Right atrium auricular region (tissue), 2 donors: ENCODE data around the gene C16orf92. TPM values are rescaled to one million over a fixed set of nuclear protein-coding genes. Genes with fewer than 3 reads are reported as not detected.

Experiments
- DNase-seq: peaks from one replicate; pipeline ENCODE4 v3.0.0-alpha.2; 2019; ENCODE audit warnings: low spot score
- H3K27ac ChIP-seq, 2 donors: fragments of 200-600 bp; sonication (generic); 1 replicate in 1 of 2; 2 replicates in 1 of 2; pipeline ENCODE4 v1.5.1; 2016 to 2019
- H3K27me3 ChIP-seq, 2 donors: fragments of 200-600 bp; sonication (generic); one replicate each; pipeline versions ENCODE4 v1.5.1 to v1.6.0; 2017 to 2019
- H3K36me3 ChIP-seq: fragments of 200-600 bp; sonication (generic); one replicate; pipeline ENCODE4 v1.5.1; 2016
- H3K4me1 ChIP-seq, 2 donors: fragments of 200-600 bp; sonication (generic); one replicate each; pipeline versions ENCODE4 v1.5.1 to v1.6.0; 2017 to 2019
- H3K4me3 ChIP-seq, 2 donors: fragments of 200-600 bp; sonication (generic); 1 replicate in 1 of 2; 2 replicates in 1 of 2; pipeline ENCODE4 v1.5.1; 2017 to 2019; ENCODE audit warnings: mild to moderate bottlenecking in 1 of 2, moderate library complexity in 1 of 2
- H3K9me3 ChIP-seq, 2 donors: fragments of 200-600 bp; sonication (generic); one replicate each; pipeline ENCODE4 v1.5.1; 2019
- total RNA-seq, 2 donors: library from RNA; depleted of rRNA; stranded (reverse); fragments of >200 nt; gene quantifications; one replicate each; pipeline ENCODE4 v1.1.0, GENCODE V29; 2016
- TF ChIP-seq, protein P1 (sequence below), 2 donors: fragments of 200-600 bp; sonication (generic); IDR thresholded peaks; one replicate each; pipeline ENCODE4 v1.5.1; 2019; ENCODE audit warnings: antibody characterized with exemption in 2 of 2

C16orf92 gene
- total RNA-seq, 2 donors from 2014 or later = not detected

DNA sequence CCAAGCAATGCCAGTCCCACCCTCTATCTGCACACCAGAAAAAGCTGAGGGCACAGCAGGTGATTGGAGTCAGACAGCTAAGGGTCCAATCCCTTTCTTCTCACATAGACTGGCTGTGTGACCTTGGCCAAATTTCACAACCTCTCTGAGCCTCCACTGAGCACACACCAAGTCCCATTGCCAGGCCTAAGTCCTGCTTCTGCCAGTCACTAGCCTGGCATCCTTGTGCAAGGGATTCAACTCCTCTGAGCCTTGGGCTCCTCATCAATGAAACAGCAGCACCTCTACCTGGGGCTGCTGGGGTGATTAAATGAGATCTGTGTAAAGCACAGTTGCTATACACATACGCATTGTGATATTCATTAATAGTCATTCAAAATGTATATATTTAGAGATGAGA is 23.6 kb downstream of the C16orf92 start:
- H3K27me3 ChIP-seq = no peaks in the 10 kb centered on the region
- H3K9me3 ChIP-seq = no peaks in the 10 kb centered on the region
- H3K4me3 ChIP-seq = no peak overlapping the region
- no peaks in the 10 kb centered on the region for H3K36me3 ChIP-seq
- no peak for DNase-seq
- H3K27ac ChIP-seq = no peak overlapping the region
- H3K4me1 ChIP-seq = no peaks in the 10 kb centered on the region
- TF ChIP-seq, protein P1, sequence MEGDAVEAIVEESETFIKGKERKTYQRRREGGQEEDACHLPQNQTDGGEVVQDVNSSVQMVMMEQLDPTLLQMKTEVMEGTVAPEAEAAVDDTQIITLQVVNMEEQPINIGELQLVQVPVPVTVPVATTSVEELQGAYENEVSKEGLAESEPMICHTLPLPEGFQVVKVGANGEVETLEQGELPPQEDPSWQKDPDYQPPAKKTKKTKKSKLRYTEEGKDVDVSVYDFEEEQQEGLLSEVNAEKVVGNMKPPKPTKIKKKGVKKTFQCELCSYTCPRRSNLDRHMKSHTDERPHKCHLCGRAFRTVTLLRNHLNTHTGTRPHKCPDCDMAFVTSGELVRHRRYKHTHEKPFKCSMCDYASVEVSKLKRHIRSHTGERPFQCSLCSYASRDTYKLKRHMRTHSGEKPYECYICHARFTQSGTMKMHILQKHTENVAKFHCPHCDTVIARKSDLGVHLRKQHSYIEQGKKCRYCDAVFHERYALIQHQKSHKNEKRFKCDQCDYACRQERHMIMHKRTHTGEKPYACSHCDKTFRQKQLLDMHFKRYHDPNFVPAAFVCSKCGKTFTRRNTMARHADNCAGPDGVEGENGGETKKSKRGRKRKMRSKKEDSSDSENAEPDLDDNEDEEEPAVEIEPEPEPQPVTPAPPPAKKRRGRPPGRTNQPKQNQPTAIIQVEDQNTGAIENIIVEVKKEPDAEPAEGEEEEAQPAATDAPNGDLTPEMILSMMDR (IDR thresholded peaks at IDR 0.05) = no peak

DNA sequence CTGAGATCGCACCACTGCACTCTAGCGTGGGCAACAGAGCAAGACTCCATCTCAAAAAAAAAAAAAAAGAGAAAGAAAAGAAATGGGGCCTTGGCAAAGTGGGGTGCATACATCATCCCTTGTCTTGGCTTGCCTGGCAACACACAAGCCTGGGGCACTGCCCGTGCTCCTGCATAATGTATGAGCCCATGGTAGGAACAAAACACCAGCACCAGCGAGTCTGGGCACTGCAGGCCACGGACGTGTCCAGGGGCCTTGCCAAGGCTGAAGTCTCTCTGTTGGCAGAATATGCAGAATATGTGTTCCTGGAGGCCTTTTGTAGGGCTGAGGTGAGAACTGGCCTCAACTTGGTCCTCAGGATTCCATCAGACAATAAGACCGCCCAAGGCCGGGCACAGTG is 26.9 kb downstream of the C16orf92 start:
- DNase-seq = no peak
- H3K4me1 ChIP-seq = peaks cover 0 to 19% of the 10 kb centered on the region in 2 donors

DNA sequence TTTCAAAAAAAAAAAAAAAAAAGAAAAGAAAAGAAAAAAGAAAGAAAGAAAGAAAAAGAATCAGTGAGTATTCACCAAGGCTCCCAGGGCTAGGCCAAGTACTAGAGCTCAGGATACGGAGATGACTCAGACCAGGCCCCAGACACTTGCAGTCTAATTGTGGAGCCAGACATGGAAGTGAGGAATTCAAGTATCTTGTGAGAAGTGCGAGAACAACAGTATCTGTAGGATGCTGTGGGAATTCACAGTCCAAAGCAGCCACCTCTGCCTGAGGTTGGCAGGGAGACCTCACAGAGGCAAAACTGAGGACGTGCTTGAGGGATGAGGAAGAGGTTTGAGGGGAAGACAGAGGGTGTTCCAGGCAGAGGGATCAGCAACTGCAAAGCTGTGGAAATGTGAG is 28.5 kb downstream of the C16orf92 start:
- Histone ChIP-seq H3K36me3 (no peaks in the 10 kb centered on the region), H3K4me1 (peaks cover 0 to 19% of the 10 kb centered on the region in 2 donors), H3K27ac (no peak overlapping the region), H3K9me3 (no peaks in the 10 kb centered on the region), H3K4me3 (no peak overlapping the region), H3K27me3 (no peaks in the 10 kb centered on the region)
- no peak for DNase-seq
- TF ChIP-seq, protein P1 (IDR thresholded peaks at IDR 0.05) = no peak

More for the DNA sequence above, 26.9 kb downstream of the C16orf92 start:
- TF ChIP-seq, protein P1 (IDR thresholded peaks at IDR 0.05) = no peak
- Histone ChIP-seq H3K27ac (no peak overlapping the region), H3K27me3 (no peaks in the 10 kb centered on the region), H3K4me3 (no peak overlapping the region), H3K9me3 (no peaks in the 10 kb centered on the region), H3K36me3 (no peaks in the 10 kb centered on the region)

DNA sequence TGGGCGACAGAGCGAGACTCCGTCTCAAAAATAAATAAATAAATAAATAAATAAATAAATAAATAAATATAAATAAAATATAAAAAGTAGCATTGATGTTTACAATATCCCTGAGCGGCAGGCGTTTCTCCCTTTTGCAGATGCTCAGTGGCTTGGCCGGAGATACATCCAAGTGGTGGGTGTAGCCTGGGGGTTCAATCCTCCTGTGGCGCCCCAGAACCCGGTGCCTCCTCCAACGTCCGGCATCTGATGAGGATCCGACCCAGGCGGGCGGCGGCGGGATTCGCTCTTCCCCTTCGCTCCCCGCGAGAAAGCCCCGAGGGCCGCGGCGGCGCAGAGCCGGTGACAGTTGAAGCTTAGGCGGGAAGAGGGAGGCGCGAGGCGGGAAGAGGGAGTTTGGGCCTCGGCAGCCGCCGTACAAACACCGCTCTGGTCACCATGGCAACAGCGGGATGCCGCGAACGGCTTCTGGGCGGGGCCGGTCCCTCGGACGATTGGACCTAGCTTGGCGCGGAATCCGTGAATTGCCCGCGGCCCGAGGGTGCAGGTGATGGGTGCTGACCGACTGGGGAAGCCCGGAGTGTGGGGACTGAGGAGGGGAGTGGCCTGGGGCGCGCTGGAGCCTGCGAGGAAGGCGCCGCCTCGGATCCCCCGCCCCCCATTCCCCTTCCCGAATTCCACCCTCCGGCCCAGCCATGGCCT is 29.8 kb downstream of the C16orf92 start:
- peak overlapping the region; percentile 50 to 74 for H3K4me3 ChIP-seq
- peak overlapping the region; percentile 9 to 50 for H3K27ac ChIP-seq
- TF ChIP-seq, protein P1 (IDR thresholded peaks at IDR 0.05) = no peak
- H3K4me1 ChIP-seq = peaks cover 0 to 19% of the 10 kb centered on the region in 2 donors
- H3K36me3 ChIP-seq = no peaks in the 10 kb centered on the region
- H3K27me3 ChIP-seq = no peaks in the 10 kb centered on the region
- DNase-seq = peak; percentile 95
- no peaks in the 10 kb centered on the region for H3K9me3 ChIP-seq

DNA sequence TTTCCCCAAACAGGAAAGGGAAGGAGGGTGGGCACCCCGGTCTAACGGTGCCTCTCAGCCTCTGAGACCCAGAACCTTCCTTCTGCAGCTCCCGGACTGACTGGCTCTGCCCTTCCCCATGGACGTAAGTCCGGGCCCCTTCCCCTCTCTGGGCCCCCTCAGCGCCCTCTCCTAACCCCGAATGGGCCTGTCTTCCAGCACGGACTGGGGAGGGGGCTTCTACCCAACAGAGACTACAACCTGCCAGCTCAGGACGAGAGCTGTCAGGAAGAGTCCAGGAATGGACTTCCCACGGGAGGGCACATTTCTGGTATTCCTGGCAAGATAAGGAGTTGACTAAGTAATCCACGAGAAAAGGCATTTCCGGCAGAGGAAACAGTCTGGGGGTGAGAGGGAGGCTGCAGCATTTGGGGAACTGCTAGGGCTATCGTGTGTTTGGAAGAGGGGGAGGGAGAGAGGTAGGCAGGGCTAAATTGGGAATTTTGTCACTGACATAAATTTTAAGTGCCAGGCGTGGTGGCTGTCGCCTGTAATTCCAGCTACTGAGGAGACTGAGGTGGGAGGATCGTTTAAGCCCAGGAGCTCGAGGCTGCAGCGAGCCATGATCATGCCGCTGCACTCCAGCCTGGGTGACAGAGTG is 30.5 kb downstream of the C16orf92 start:
- Histone ChIP-seq H3K36me3 (no peaks in the 10 kb centered on the region), H3K4me3 (peak overlapping the region; percentile 50 to 74), H3K27ac (peak overlapping the region; percentile 9 to 50), H3K4me1 (peaks cover 0 to 19% of the 10 kb centered on the region in 2 donors), H3K9me3 (no peaks in the 10 kb centered on the region), H3K27me3 (no peaks in the 10 kb centered on the region)
- DNase-seq = no peak
- TF ChIP-seq, protein P1 (IDR thresholded peaks at IDR 0.05) = no peak
